HepG2 (cell line): ENCODE measurements around the gene ADAMTS17.

Source experiments
- GMEB2 ChIP-seq: IDR thresholded peaks from 2 replicates; pipeline ENCODE4 v1.6.1; 2016; ENCODE audit warnings: missing biosample characterization, missing genetic modification reagents, low read depth
- KAT8 ChIP-seq: IDR thresholded peaks from 2 replicates; pipeline ENCODE4 v1.6.1; 2016; ENCODE audit warnings: missing genetic modification reagents, missing compliant biosample characterization
- MXD1 ChIP-seq: sonication (generic); formaldehyde crosslinking; IDR thresholded peaks from 2 replicates; pipeline ENCODE4 v1.4.0; 2020; ENCODE audit warnings: mild to moderate bottlenecking, missing genetic modification reagents
- ZNF10 ChIP-seq: sonication (generic); formaldehyde crosslinking; IDR thresholded peaks from 2 replicates; pipeline ENCODE4 v1.4.0; 2020; ENCODE audit warnings: mild to moderate bottlenecking, low read depth, missing genetic modification reagents, borderline replicate concordance
- ZNF44 ChIP-seq: sonication (generic); formaldehyde crosslinking; IDR thresholded peaks from 2 replicates; pipeline ENCODE4 v1.5.1; 2020; ENCODE audit warnings: mild to moderate bottlenecking, missing genetic modification reagents
- ZNF713 ChIP-seq: sonication (generic); formaldehyde crosslinking; IDR thresholded peaks from 2 replicates; pipeline ENCODE4 v1.4.0; 2020; ENCODE audit warnings: mild to moderate bottlenecking, missing genetic modification reagents

GRCh38 chr15:100134586-100134985 lies 207.2 kb downstream of the ADAMTS17 start:
- TF ChIP-seq ZNF713 (CRISPR knock-in tag) = no peak
- no peak for TF ChIP-seq GMEB2 (CRISPR knock-in tag)
- TF ChIP-seq KAT8 (CRISPR knock-in tag) = no peak
- TF ChIP-seq MXD1 = no peak
- TF ChIP-seq ZNF44 = no peak
- TF ChIP-seq ZNF10 (CRISPR knock-in tag) = no peak
